GM18498 (cell line): ENCODE results near the gene PNMT.
A peak's percentile ranks its signal among the peaks of the same experiment; 100 is the strongest.

Source experiments
- ATAC-seq: cut with Tn5 transposase; IDR thresholded peaks from one replicate; pipeline ENCODE4 v1.9.1; 2021; ENCODE audit warnings: mild to moderate bottlenecking, moderate library complexity; ENCODE audit not compliant: unreplicated experiment

PNMT gene

GRCh38 chr17:39667945-39668924 is at the start of gene PNMT:
Gene PNMT (plus strand): TSS chr17:39668453. CDS start chr17:39668476, 23 bp downstream.
- no peak for ATAC-seq

GRCh38 chr17:39618956-39619785 is 49.1 kb upstream of the PNMT start:
- no peak for ATAC-seq

- no peak for ATAC-seq
These were observed 48.5 kb upstream of the PNMT start for GRCh38 chr17:39619786-39620101.

GRCh38 chr17:39621523-39622379 is 46.5 kb upstream of the PNMT start:
- peak; percentile 60 for ATAC-seq

GRCh38 chr17:39622380-39623006 is 45.8 kb upstream of the PNMT start:
- ATAC-seq = peak; percentile 13

GRCh38 chr17:39623356-39623950 is 44.8 kb upstream of the PNMT start:
- peak; percentile 50 for ATAC-seq

- ATAC-seq = no peak
These were observed 43.9 kb upstream of the PNMT start for GRCh38 chr17:39624313-39624712.

- ATAC-seq = no peak
These were observed 43.0 kb upstream of the PNMT start for GRCh38 chr17:39625198-39625785.

- no peak for ATAC-seq
These were observed 41.8 kb upstream of the PNMT start, which contains the start of gene PPP1R1B for GRCh38 chr17:39626171-39627046. Gene PPP1R1B (plus strand): TSS chr17:39626952. CDS start chr17:39627393, 441 bp downstream.

- no peak for ATAC-seq
These were observed 41.1 kb upstream of the PNMT start for GRCh38 chr17:39627047-39627711.

GRCh38 chr17:39627712-39628516 is 40.3 kb upstream of the PNMT start:
- ATAC-seq = no peak

- ATAC-seq = no peak
These were observed 39.4 kb upstream of the PNMT start for GRCh38 chr17:39628655-39629493.

- ATAC-seq = no peak
These were observed 38.8 kb upstream of the PNMT start for GRCh38 chr17:39629494-39629880.

- no peak for ATAC-seq
These were observed 38.4 kb upstream of the PNMT start for GRCh38 chr17:39629898-39630297.

- no peak for ATAC-seq
These were observed 36.9 kb upstream of the PNMT start for GRCh38 chr17:39631403-39631802.
